Measurements from ENCODE around the gene CERK.

DNA sequence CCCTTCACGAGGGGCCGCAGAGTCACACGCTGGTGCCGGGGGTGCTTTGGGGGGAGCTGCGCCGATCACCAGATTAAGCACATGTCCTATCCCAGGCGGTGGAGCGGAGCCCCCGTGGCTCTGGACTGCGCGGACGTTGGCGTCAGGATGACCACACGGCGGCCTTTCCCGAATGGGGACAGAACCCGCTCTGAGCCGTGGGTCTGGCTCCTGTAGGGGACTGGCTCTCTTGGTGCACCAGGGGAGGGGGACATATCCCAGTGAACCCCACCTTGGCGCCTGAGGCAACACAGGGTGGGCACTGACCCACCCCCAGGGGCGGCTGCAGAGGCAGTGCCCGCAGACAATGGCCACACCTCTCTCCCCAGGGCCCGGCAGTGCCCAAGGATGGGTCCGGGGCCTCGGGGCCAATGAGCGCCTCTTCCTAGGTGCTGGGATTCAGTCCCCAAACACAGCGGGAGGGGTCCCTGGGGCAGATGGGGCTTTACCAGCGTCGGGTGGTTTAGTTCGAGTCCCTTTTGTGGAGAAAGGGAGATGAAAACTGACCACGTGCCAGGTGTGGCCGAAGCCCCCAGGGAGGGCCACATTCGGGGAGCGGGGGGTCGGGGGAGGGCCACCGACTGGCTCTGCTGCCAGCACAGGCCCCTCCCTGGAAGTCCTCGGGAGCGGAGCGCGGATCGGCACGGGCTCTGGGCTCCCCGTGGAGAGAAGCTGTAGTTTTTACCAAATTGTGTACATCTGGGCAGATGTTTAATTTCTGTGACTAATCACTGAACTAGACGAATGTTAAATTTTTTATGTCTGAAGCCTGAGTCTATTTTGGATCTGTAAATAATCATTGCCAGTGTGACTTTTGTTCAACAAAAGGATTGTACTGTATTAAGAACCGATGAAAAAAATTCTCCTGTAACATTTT is 59.0 kb downstream of the CERK start:
- no peak for TF ChIP-seq CTCF (IDR thresholded peaks at IDR 0.05; ENCODE audit: low read depth, low read length, missing input control)
- no peak for TF ChIP-seq REST (IDR thresholded peaks at IDR 0.05)
- TF ChIP-seq NR2F2 (IDR thresholded peaks at IDR 0.05): no peak
- TF ChIP-seq RAD21 (IDR thresholded peaks at IDR 0.05): no peak
- TF ChIP-seq JUND (IDR thresholded peaks at IDR 0.05): no peak
- TF ChIP-seq TAF1 (conservative IDR thresholded peaks at IDR 0.05): no peak
- no peak for TF ChIP-seq SP1 (IDR thresholded peaks at IDR 0.05)
